Kidney (tissue), 14 donors: ENCODE measurements around the gene MRRF. TPM values are rescaled to one million over a fixed set of nuclear protein-coding genes. Genes with fewer than 3 reads are reported as not detected.

ENCODE experiments used
- DNase-seq, 5 donors: peaks; one replicate each; pipeline ENCODE4 v3.0.0-alpha.2; 2013 to 2020
- FAIRE-seq: peaks from 2 replicates; lab custom pipeline; 2012; peaks lifted over from hg19 to GRCh38; lab: Jason Lieb, UNC
- H3K27ac ChIP-seq, 2 donors: one replicate each; pipeline ENCODE4 v1.7.0; 2013; ENCODE audit warnings: low read depth in 2 of 2, low read length in 2 of 2, inconsistent platforms in 1 of 2
- H3K27me3 ChIP-seq: one replicate; pipeline ENCODE4 v1.7.1; 2013; ENCODE audit warnings: low read length, inconsistent platforms; ENCODE audit not compliant: control insufficient read depth, insufficient read depth
- H3K36me3 ChIP-seq, 3 donors: one replicate each; pipeline versions ENCODE4 v1.7.0 to v1.7.1; 2013; ENCODE audit warnings: low read length in 3 of 3, control low read depth in 1 of 3, inconsistent platforms in 1 of 3; ENCODE audit not compliant: insufficient read depth in 3 of 3, control insufficient read depth in 2 of 3
- H3K4me1 ChIP-seq, 3 donors: one replicate each; pipeline versions ENCODE4 v1.7.0 to v1.7.1; 2013; ENCODE audit warnings: low read length in 3 of 3, inconsistent platforms in 1 of 3, low read depth in 1 of 3; ENCODE audit not compliant: control insufficient read depth in 2 of 3, insufficient read depth in 2 of 3
- H3K4me3 ChIP-seq, 3 donors: one replicate each; pipeline versions ENCODE4 v1.7.0 to v1.8.1; 2013; ENCODE audit warnings: low read length in 3 of 3, control low read depth in 1 of 3, inconsistent platforms in 1 of 3
- H3K9ac ChIP-seq, 3 donors: one replicate each; pipeline versions ENCODE4 v1.7.0 to v1.7.1; 2013; ENCODE audit warnings: low read length in 3 of 3, control low read depth in 1 of 3, inconsistent platforms in 1 of 3
- H3K9me3 ChIP-seq, 3 donors: one replicate each; pipeline versions ENCODE4 v1.7.0 to v1.7.1; 2013; ENCODE audit warnings: low read length in 3 of 3, control low read depth in 1 of 3, inconsistent platforms in 1 of 3; ENCODE audit not compliant: control insufficient read depth in 2 of 3, insufficient read depth in 1 of 3
- CTCF ChIP-seq: IDR thresholded peaks from 3 replicates; pipeline ENCODE4 v1.5.1; 2012; ENCODE audit warnings: mild to moderate bottlenecking, moderate library complexity, borderline replicate concordance; ENCODE audit not compliant: insufficient read depth; ENCODE audit errors: extremely low read depth
- intact Hi-C: fragments of 100-400 bp; cut with DNase I; formaldehyde crosslinking; loops from one replicate; pipeline ENCODE4 v1.11.1; 2022
- polyA plus RNA-seq: library from polyadenylated mRNA; stranded (reverse); fragments of 350-450 nt; fragmentation: Illumina TruSeq; extraction: RNeasy Lipid Tissue Mini Kit (QIAGEN cat#74804); gene quantifications from one replicate; pipeline ENCODE4 v1.2.3, GENCODE V29; 2014; ENCODE audit warnings: low read depth, low replicate concordance; ENCODE audit not compliant: insufficient read depth
- total RNA-seq: library from RNA; stranded (reverse); fragmentation: NEBNext Ultra II Directional; extraction: Animal tissue kit (Norgen Biotek cat#: 25700); gene quantifications from one replicate; pipeline ENCODE4 v1.2.1, GENCODE V29; 2021
- donor health status: control.
- donor health status: control.
- donor health status: control.
- donor health status: control.
- donor health status: control.
- donor health status: DM: yes; HTN: yes; CAD: no.
- donor health status: Normal renal cell carcinoma (clear cell type).

The MRRF gene
- total and polyA plus RNA-seq, 2 donors from 2014 or later, result 38.8 to 44.9 TPM

DNA sequence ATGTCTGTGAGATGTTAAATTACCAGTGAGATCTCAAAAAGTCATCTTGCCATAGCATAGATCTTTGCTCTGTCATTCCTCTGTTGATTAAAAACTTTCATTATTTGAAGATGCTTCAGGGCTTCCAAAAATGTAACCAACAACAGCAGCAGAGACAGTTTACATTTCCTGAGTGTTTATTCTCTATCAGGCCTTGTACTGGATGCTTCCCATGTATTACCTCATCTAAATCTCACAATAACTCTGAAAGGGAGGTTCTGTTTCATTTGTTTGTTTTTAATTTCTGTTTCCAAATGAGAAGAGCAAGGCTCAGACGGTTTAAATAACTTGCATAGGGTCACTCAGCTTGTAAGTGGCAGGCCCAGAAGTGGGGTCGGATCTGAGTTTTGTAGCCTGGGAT is 45.2 kb downstream of the MRRF start:
- no peak for TF ChIP-seq CTCF
- H3K4me1 ChIP-seq, result no peaks in the 10 kb centered on the region
- H3K9me3 ChIP-seq, result no peaks in the 10 kb centered on the region
- intact Hi-C loops, result no loop called here
- H3K9ac ChIP-seq, result no peak overlapping the region
- no peak overlapping the region for H3K27ac ChIP-seq
- peaks cover 5 to 38% (median 28%) of the 10 kb centered on the region in 3 donors for H3K36me3 ChIP-seq
- DNase-seq (no peak), FAIRE-seq (no peak)
- H3K4me3 ChIP-seq, result no peak overlapping the region
- no peaks in the 10 kb centered on the region for H3K27me3 ChIP-seq

- intact Hi-C loops, result no loop called here
- Histone ChIP-seq H3K36me3 (peaks cover 5 to 24% (median 22%) of the 10 kb centered on the region in 3 donors), H3K9me3 (no peaks in the 10 kb centered on the region), H3K27ac (no peak overlapping the region), H3K4me1 (no peaks in the 10 kb centered on the region), H3K27me3 (no peaks in the 10 kb centered on the region), H3K9ac (no peak overlapping the region), H3K4me3 (no peak overlapping the region)
- FAIRE-seq (no peak), DNase-seq (no peak)
- TF ChIP-seq CTCF, result no peak
These were observed 49.5 kb downstream of the MRRF start for GRCh38 chr9:122314165-122314564.

DNA sequence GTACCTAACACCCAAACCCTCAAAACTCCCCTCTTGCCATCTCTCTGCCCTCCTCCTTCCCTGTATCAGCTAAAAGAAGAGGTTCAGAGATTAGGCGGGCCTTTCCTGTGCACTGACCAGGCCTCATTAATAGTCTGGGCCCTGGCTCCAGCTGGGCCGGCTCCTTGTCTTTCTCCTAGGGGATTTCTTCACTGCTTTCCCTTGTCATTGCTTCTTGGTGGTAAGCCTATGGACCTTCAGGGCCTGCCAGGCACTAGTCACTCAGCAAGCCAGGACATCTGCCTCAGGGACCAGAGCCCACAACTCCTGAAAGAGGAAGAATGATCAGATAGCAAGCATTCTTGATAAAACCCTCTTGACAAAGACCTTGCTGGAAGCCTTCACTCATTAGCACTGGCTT is 50.9 kb downstream of the MRRF start:
- no peak for TF ChIP-seq CTCF
- no peaks in the 10 kb centered on the region for H3K4me1 ChIP-seq
- no peak overlapping the region for H3K9ac ChIP-seq
- FAIRE-seq (no peak), DNase-seq (no peak)
- H3K27me3 ChIP-seq, result no peaks in the 10 kb centered on the region
- no peak overlapping the region for H3K27ac ChIP-seq
- intact Hi-C loops, result no loop called here
- no peak overlapping the region for H3K4me3 ChIP-seq
- no peaks in the 10 kb centered on the region for H3K9me3 ChIP-seq
- peaks cover 5 to 24% (median 24%) of the 10 kb centered on the region in 3 donors for H3K36me3 ChIP-seq

GRCh38 chr9:122318284-122318683 is 53.6 kb downstream of the MRRF start:
- FAIRE-seq (no peak), DNase-seq (no peak)
- no peak for TF ChIP-seq CTCF
- Histone ChIP-seq H3K4me3 (no peak overlapping the region), H3K27me3 (no peaks in the 10 kb centered on the region), H3K27ac (no peak overlapping the region), H3K9ac (no peak overlapping the region), H3K36me3 (peaks cover 6 to 30% (median 24%) of the 10 kb centered on the region in 3 donors), H3K4me1 (no peaks in the 10 kb centered on the region), H3K9me3 (no peaks in the 10 kb centered on the region)
- intact Hi-C loops, result no loop called here
